Measurements from ENCODE around the gene FAM187B.

FAM187B gene

GRCh38 chr19:35178701-35179100 lies 49.8 kb downstream of the FAM187B start:
- DNase-seq (ENCODE audit: low read depth in 3 of 3) = no peak

DNA sequence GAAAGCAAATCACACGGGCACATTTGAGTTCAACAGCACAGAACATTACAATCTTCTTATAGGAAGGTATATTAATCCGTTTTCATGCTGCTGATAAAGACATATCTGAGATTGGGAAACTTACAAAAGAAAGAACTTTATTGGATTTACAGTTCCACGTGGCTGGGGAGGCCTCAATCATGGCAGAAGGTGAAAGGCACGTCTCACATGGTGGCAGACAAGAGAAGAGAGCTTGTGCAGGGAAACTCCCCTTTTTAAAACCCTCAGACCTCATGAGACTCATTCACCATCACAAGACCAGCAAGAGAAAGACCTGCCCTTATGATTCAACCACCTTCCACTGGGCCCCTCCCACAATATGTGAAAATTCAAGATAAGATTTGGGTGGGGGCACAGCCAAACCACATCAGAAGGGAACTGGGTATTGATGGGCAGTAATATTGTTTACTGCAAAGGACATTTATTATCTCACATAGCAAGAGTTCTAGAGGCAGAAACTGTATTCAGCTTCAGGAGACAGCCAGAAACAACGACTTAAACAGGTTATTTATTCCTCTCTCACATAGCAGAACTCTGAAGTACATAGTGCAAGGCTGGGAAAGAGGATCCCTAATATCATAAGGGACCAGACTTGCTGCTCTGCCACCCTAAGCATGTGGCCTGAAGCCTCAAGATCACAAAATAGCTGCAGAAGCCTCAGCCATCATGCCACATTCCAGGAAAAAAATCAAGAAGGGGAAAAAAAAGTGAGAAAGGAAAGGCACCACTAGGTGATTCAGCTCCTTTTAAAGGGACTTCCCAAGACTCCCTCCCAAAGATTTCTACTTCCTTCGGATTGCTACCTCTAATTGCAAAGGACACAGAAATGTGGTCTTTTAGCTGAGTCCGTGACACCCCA lies 50.9 kb downstream of the FAM187B start:
- no peak for DNase-seq (ENCODE audit: low read depth in 3 of 3)

DNA sequence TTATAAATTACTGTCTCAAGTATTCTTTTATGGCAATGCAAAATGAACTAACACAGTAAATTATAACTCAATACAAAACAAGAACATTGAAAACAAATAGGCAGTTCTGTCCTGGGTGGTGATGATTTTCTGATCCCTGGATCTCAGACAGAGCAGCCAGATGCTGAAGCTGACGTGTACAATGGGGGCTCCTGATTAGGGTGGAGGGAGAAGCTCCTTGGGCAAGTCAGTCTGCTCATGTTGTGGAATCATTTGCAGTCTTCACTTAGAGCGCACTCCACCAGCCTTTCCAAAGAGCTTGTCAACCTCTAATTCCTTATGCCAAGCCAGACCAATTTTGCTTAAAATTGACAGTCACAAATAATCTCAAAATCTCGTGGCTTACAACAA lies 52.4 kb downstream of the FAM187B start:
- DNase-seq (ENCODE audit: low read depth in 3 of 3) = no peak
